ENCODE data around the gene MYRIP. TPM values are rescaled to one million over a fixed set of nuclear protein-coding genes. Genes with fewer than 3 reads are reported as not detected.
"Not testable (repeated sequence)": the region's sequence is repeated elsewhere in the genome, so short reads cannot be mapped to it uniquely, and the experiment has no call there.

The MYRIP gene
- polyA plus RNA-seq, 6 donors from 2014 or later = not detected

DNA sequence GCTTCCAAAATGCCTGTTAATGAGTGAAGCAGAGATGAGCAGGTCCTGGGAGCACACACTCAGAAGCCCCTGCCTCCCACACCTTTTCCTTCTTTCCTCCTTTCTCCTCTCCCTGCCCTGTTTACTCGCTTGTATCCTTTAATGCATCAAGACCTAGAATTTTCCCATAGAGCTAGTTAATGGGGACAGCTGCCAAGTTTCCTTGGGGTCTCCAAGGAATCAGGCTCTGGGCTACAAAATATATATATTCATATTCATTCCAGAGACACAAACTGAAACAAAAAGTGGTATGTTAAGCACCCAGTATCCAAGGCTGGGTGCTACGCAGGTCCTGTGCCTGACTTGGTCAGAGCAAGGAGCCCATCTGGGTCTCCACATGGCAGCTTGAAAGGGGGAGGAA lies 235.6 kb downstream of the MYRIP start:
- H3K4me1 Mint-ChIP-seq = no peaks in the 10 kb centered on the region
- no peaks in the 10 kb centered on the region for H3K27me3 Mint-ChIP-seq
- DNase-seq (no peak), ATAC-seq (ENCODE audit: low read depth in 2 of 2) (no peak)
- H3K4me3 Mint-ChIP-seq = no peak overlapping the region
- H3K36me3 Mint-ChIP-seq = no peaks in the 10 kb centered on the region
- H3K9me3 Mint-ChIP-seq = peaks cover 0 to 5% (median under 1%) of the 10 kb centered on the region in 7 donors
- no peak overlapping the region for H3K27ac Mint-ChIP-seq

DNA sequence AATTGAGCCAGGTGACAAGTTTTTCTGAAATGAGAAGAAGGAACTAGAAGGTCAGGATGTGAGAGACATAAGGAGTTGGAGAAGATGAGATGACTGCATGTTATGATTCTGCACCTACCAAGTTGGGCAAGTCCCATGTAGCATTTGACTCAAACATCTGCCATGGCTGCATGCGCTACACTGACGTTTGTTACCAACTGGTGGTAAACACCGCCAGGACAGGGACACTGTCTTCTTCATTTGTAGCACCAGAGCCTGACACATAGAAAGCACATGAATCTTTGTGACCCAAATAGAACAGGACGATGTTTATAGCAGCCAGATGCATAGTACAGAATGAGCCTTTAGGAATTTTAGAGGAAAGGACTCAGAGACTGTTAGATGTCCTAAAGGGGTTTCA lies 236.7 kb downstream of the MYRIP start:
- Mint-ChIP-seq H3K27ac (no peak overlapping the region), H3K4me3 (no peak overlapping the region), H3K27me3 (no peaks in the 10 kb centered on the region), H3K9me3 (peaks cover 0 to 10% (median 5%) of the 10 kb centered on the region in 7 donors), H3K4me1 (no peaks in the 10 kb centered on the region), H3K36me3 (no peaks in the 10 kb centered on the region)
- no peak for DNase-seq
- no peak for ATAC-seq (ENCODE audit: low read depth in 2 of 2)

DNA sequence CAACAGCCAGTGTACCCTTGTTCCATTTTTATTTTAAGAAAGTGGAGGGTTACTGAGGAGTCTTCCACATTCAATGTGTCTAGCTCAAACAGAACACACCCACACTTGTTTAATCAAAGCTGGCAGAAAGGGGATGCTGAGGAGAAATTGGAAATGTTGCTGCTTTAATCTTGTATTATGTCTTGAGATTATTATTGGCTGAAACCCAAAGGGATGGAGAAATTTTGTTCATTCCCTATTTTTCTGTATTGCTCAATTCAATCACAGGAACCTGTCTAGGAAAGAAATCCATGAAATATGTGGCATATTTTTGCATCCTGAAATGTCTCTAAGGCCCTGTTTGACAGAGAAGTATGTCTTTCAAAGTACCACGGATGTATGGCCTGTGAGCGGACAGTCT lies 238.0 kb downstream of the MYRIP start:
- no peak overlapping the region for H3K4me3 Mint-ChIP-seq

DNA sequence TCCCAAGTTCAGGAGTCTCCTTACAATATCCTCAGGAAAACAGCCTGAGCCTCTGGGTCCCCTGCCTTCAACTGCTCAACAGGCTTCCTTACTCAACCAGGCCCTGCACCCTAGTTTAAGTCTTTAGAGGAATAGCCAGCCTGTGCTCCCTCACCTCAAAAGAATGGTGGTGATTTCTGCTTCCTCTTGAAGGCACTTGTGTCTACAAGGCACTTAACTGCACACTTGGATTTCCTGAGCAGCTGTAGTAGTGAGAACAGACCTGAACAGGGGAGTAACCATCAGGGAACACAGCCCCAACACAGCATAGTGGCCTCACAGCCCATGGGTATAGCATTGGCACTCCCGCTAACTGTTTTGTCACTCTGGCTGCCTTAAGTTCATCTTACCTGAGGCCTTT lies 244.3 kb downstream of the MYRIP start:
- Mint-ChIP-seq H3K9me3 (peaks cover 0 to 10% (median 5%) of the 10 kb centered on the region in 7 donors), H3K4me1 (no peaks in the 10 kb centered on the region), H3K36me3 (no peaks in the 10 kb centered on the region), H3K4me3 (no peak overlapping the region), H3K27me3 (no peaks in the 10 kb centered on the region), H3K27ac (no peak overlapping the region)
- no peak for DNase-seq
- no peak for ATAC-seq (ENCODE audit: low read depth in 2 of 2)

More for the DNA sequence above, 238.0 kb downstream of the MYRIP start:
- Mint-ChIP-seq H3K36me3 (no peaks in the 10 kb centered on the region), H3K9me3 (peaks cover 0 to 10% (median 5%) of the 10 kb centered on the region in 7 donors), H3K27me3 (no peaks in the 10 kb centered on the region), H3K27ac (no peak overlapping the region), H3K4me1 (no peaks in the 10 kb centered on the region)
- ATAC-seq (ENCODE audit: low read depth in 2 of 2) (no peak), DNase-seq (no peak)

DNA sequence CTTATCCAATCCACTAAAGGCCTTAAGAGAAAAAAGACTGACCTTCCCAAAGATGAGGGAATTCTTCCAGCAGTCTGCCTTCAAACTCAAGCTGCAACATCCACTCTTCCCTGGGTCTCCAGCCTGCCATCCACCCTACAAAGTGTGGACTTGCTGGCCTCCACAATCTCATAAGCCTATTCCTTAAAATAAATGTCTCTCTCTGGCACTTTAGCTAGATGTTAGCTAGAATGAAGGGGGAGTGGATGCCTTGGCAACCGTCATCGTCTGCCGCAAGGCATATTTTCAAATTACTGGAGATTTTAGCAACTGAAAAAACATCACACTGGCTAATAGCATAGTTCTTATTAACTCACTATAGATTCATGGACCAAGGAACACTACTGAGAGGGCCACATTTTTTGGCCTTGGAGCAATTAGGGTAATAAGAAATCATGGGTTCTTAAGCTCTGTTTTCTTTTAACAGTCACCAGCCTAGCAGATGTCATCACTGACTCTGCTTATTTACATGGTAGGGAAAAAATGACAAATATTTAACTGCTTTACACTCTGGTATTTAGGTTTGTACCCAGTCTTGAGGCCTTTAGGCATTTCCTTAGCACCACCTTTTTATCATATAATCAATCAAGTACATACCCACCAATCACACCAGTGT lies 245.3 kb downstream of the MYRIP start:
- ATAC-seq (ENCODE audit: low read depth in 2 of 2) = no peak
- no peaks in the 10 kb centered on the region for H3K4me1 Mint-ChIP-seq
- H3K9me3 Mint-ChIP-seq = peaks cover 0 to 13% (median 7%) of the 10 kb centered on the region in 7 donors

DNA sequence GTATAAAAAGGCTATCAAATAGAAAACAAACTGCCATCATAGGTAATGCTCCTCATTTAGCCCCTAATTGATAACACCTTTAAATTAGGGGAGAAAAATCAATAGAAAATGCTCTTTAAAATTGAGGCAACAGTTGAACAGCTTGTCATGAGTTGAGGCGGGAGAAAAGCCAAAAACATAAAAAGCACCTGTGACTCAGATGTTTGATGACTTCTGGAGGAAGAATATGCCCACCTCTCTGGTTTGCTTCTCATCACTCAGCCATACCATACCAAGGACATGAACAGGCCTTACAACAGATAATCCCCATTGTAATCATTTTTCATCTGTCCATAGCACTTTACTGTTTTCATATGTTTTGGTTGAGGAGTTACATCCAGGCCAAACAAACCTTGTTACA lies 246.0 kb downstream of the MYRIP start:
- H3K36me3 Mint-ChIP-seq = no peaks in the 10 kb centered on the region
- H3K4me3 Mint-ChIP-seq = no peak overlapping the region
- peaks cover 0 to 7% (median 0%) of the 10 kb centered on the region in 3 donors for H3K27me3 Mint-ChIP-seq
- H3K4me1 Mint-ChIP-seq = no peaks in the 10 kb centered on the region
- ATAC-seq (ENCODE audit: low read depth in 2 of 2) = no peak
- peaks cover 0 to 13% (median 6%) of the 10 kb centered on the region in 7 donors for H3K9me3 Mint-ChIP-seq
- H3K27ac Mint-ChIP-seq = no peak overlapping the region
- DNase-seq = no peak

More for the DNA sequence above, 245.3 kb downstream of the MYRIP start:
- no peak for DNase-seq
- H3K4me3 Mint-ChIP-seq = no peak overlapping the region
- no peaks in the 10 kb centered on the region for H3K36me3 Mint-ChIP-seq
- no peak overlapping the region for H3K27ac Mint-ChIP-seq
- H3K27me3 Mint-ChIP-seq = peaks cover 0 to 5% (median 0%) of the 10 kb centered on the region in 3 donors

DNA sequence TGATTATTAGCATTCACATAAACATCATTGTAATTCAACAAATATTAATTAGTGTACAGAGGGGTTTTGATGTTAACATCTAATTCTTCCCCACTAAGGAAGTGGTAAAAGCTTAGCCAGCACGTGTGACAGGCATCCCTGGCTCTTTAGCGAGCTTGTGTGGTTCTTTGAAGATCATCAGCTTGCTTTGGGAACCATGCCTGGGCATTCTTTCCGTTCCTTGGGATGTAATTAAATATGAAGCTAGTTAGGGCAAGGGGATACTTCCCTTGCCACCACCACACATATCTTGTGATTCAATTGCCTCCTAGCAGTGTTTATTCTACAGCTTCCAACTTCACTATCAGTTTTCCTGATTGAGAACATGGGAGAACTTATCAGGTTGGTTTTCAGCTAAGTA lies 246.5 kb downstream of the MYRIP start:
- no peaks in the 10 kb centered on the region for H3K4me1 Mint-ChIP-seq
- H3K27me3 Mint-ChIP-seq = peaks cover 0 to 7% (median 0%) of the 10 kb centered on the region in 3 donors
- H3K9me3 Mint-ChIP-seq = peaks cover 0 to 7% (median 6%) of the 10 kb centered on the region in 7 donors
- no peak overlapping the region for H3K27ac Mint-ChIP-seq
- DNase-seq (no peak), ATAC-seq (ENCODE audit: low read depth in 2 of 2) (no peak)
- no peak overlapping the region for H3K4me3 Mint-ChIP-seq
- H3K36me3 Mint-ChIP-seq = no peaks in the 10 kb centered on the region

DNA sequence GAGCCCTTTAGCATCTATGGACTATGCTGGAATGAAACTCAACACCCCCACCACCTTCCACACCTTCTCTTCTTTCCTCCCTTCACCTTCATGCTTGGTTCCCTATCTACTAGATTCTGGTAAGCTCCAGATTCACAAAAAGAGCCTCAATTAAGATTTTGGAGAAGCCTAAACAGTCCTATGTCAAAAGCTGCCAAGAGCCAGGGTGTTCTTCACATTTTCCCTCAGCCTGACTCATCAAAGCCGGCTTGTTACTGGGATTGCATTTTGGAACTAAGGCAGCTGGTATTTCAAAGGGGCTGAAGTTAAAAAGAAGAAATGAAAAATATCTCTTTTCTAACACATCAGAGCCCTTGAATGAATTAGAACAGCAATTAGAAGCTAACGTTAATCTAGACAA lies 247.7 kb downstream of the MYRIP start:
- Mint-ChIP-seq H3K36me3 (no peaks in the 10 kb centered on the region), H3K27me3 (peaks cover 0 to 7% (median 5%) of the 10 kb centered on the region in 3 donors), H3K4me3 (no peak overlapping the region), H3K4me1 (no peaks in the 10 kb centered on the region), H3K27ac (no peak overlapping the region), H3K9me3 (peaks cover 0 to 11% (median 5%) of the 10 kb centered on the region in 7 donors)
- DNase-seq (no peak), ATAC-seq (ENCODE audit: low read depth in 2 of 2) (no peak)

DNA sequence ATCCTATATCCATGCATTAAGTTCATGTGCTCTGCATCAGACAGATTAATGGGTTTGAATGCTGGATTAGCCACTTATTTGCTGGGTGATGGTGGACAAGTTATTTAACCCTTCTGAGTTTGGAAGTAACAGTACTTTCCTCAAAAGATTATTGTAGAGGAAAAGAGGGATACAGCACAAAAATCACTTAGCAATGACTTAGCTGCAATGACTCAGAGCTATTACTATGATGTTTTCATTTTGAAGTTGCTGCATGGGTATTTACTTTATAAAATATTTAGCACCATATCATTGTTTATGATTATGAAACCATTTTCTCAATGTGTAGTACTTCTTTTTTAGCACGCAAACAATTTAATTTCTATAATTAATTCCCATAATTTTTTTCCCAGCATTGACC lies 248.4 kb downstream of the MYRIP start:
- no peak for DNase-seq
- Mint-ChIP-seq H3K9me3 (peaks cover 0 to 12% (median 5%) of the 10 kb centered on the region in 7 donors), H3K4me1 (no peaks in the 10 kb centered on the region), H3K36me3 (no peaks in the 10 kb centered on the region), H3K27me3 (peaks cover 0 to 7% (median 5%) of the 10 kb centered on the region in 3 donors), H3K27ac (no peak overlapping the region), H3K4me3 (no peak overlapping the region)
- no peak for ATAC-seq (ENCODE audit: low read depth in 2 of 2)

DNA sequence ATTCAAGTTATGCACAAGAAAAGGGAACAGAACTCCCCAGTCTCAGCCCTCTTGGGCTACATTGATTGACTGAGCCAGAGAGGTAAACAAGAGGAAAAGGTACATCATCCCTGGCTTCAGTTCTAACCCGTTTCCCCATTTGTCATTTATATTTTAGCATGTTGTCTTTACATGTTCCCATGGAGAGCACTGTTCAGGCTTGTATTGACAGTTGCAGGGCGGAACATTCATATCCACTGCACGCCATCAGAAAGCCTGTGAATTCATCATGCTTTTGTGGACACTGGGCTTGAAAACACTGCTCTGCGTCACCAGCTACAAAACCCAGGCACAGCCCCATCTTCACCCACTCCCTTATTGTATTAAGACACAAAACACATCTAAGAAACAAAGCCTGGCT lies 259.2 kb downstream of the MYRIP start:
- Mint-ChIP-seq H3K4me1 (no peaks in the 10 kb centered on the region), H3K27ac (no peak overlapping the region), H3K9me3 (no peaks in the 10 kb centered on the region), H3K27me3 (peaks cover 0 to 6% (median 0%) of the 10 kb centered on the region in 3 donors), H3K36me3 (no peaks in the 10 kb centered on the region), H3K4me3 (no peak overlapping the region)
- DNase-seq (no peak), ATAC-seq (ENCODE audit: low read depth in 2 of 2) (no peak)

DNA sequence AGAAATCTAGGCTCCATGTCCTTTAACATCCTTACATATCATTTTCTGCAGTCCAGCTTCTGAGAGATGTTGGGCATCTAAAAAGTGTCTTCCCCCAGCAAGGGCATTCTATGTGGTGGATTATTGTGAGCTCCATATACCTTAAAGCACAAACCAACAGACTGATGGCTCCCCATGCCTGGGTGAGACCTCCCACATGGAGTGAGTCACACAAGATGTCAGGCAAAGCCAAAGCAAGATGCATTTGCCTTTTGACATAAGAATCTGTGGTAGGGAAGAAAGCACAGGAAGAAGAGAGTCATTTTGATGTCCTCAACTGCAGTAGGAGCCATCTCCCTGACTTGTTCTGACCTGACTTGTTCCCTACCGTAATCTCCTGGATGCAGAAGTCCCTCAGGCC lies 261.4 kb downstream of the MYRIP start:
- H3K27me3 Mint-ChIP-seq = peaks cover 0 to 8% (median 6%) of the 10 kb centered on the region in 3 donors
- H3K4me3 Mint-ChIP-seq = no peak overlapping the region
- no peaks in the 10 kb centered on the region for H3K36me3 Mint-ChIP-seq
- H3K9me3 Mint-ChIP-seq = no peaks in the 10 kb centered on the region
- ATAC-seq (ENCODE audit: low read depth in 2 of 2) = no peak
- no peak for DNase-seq
- H3K27ac Mint-ChIP-seq = no peak overlapping the region
- H3K4me1 Mint-ChIP-seq = no peaks in the 10 kb centered on the region

DNA sequence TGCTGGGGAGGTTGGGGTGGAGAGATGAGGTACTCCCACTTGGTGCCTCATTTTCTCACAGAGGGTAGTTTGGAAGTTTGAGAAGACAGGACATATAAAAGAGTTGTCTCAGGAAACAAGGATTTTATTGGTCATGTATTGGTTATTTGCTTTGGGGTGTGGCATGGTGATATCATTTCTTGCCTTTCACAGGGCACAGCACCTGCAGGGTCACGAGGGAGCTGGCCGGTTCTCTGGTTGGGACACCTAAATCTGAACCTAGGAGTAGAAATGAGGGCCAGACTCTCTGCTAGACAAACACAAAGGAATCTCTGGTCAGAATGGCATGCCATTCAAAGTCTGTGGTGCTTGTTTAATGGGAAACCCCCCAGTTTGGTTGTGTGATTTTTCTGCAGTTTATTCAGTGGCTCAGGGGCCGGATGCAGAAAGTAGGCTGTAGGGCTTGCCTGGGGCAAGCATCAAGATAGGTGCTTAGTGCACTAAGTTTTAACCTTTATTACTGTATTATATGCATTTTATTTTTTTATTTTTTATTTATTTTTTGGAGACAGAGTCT lies 262.4 kb downstream of the MYRIP start:
- no peak overlapping the region for H3K4me3 Mint-ChIP-seq
- no peak for DNase-seq
- peaks cover 0 to 8% (median 6%) of the 10 kb centered on the region in 3 donors for H3K27me3 Mint-ChIP-seq
- H3K9me3 Mint-ChIP-seq = no peaks in the 10 kb centered on the region
- no peak for ATAC-seq (ENCODE audit: low read depth in 2 of 2)
- no peaks in the 10 kb centered on the region for H3K36me3 Mint-ChIP-seq
- no peaks in the 10 kb centered on the region for H3K4me1 Mint-ChIP-seq
- no peak overlapping the region for H3K27ac Mint-ChIP-seq

DNA sequence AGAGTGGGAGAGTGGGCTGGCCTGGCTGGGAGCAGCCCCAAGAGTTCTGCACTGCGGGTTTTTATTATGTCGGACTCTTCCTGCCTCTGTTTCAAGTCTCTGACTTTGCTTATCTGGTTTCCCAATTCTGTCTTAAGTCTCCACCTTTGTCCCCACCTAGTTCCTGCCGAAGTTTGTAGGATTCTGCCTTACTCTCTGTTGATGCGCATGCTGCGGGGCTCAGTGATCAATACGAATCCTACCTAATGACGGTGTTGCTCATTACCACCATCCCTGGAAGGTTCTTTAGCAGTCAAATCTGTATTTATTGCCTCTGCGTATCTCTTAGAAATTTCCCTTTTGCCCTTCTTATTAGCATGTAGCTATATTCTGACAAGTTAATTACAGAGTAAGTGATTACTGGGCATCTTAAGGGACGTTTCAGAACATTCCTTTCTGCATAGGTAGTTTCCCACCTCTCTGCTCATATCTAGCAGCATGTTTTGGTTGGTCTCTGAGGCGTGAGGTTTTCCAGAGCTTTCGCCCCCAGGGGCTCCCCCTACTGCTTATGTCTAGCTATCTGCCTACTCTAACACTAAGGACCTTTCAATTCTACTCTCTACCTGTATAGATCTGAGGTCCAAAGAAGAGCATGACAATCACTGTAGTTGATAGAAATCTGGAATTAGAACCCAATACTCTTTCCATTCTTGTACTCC lies 264.1 kb downstream of the MYRIP start:
- Mint-ChIP-seq H3K4me1 (no peaks in the 10 kb centered on the region), H3K27me3 (peaks cover 0 to 8% (median 6%) of the 10 kb centered on the region in 3 donors), H3K9me3 (no peaks in the 10 kb centered on the region), H3K27ac (no peak overlapping the region), H3K36me3 (no peaks in the 10 kb centered on the region), H3K4me3 (peak overlapping the region in 1 of 8 donors; percentile 11)
- ATAC-seq (ENCODE audit: low read depth in 2 of 2) (no peak), DNase-seq (no peak)

DNA sequence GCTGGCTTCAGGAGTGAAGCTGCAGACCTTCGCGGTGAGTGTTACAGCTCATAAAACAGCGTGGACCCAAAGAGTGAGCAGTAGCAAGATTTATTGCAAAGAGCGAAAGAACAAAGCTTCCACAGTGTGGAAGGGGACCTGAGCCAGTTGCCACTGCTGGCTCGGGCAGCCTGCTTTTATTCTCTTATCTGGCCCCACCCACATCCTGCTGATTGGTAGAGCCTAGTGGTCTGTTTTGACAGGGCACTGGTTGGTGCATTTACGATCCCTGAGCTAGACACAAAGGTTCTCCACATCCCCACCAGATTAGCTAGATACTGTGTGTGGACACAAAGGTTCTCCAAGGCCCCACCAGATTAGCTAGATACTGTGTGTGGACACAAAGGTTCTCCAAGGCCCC lies 267.7 kb downstream of the MYRIP start:
- H3K36me3 Mint-ChIP-seq; DNase-seq; H3K4me1 Mint-ChIP-seq; ATAC-seq (ENCODE audit: low read depth in 2 of 2); H3K27ac Mint-ChIP-seq; H3K4me3 Mint-ChIP-seq: not testable (repeated sequence)
- peaks cover 3 to 17% (median 8%) of the 10 kb centered on the region in 7 donors for H3K9me3 Mint-ChIP-seq
- H3K27me3 Mint-ChIP-seq = peaks cover 0 to 16% (median 16%) of the 10 kb centered on the region in 3 donors

Data from naive B cell (primary cell).